Stomach smooth muscle (tissue), 2 donors: Measurements from ENCODE around the gene MMP25.

Experiments
- H3K27ac ChIP-seq: one replicate; pipeline ENCODE4 v1.7.0; 2013; ENCODE audit warnings: mild to moderate bottlenecking, low read length, inconsistent platforms
- H3K27me3 ChIP-seq, 2 donors: one replicate each; pipeline ENCODE4 v1.7.0; 2013; ENCODE audit warnings: low read length in 2 of 2; ENCODE audit not compliant: insufficient read depth in 2 of 2, control insufficient read depth in 1 of 2
- H3K36me3 ChIP-seq, 2 donors: one replicate each; pipeline ENCODE4 v1.7.0; 2013; ENCODE audit warnings: low read length in 2 of 2; ENCODE audit not compliant: control insufficient read depth in 2 of 2, insufficient read depth in 2 of 2
- H3K4me1 ChIP-seq: one replicate; pipeline ENCODE4 v1.7.0; 2013; ENCODE audit warnings: low read length; ENCODE audit not compliant: control insufficient read depth, insufficient read depth
- H3K4me3 ChIP-seq, 2 donors: one replicate each; pipeline ENCODE4 v1.7.0; 2013; ENCODE audit warnings: low read length in 2 of 2
- H3K9ac ChIP-seq, 2 donors: one replicate each; pipeline ENCODE4 v1.7.0; 2013; ENCODE audit warnings: low read length in 2 of 2, mild to moderate bottlenecking in 1 of 2
- H3K9me3 ChIP-seq, 2 donors: one replicate each; pipeline ENCODE4 v1.7.0; 2013; ENCODE audit warnings: low read length in 2 of 2; ENCODE audit not compliant: control insufficient read depth in 2 of 2
- donor health status: healthy.
- donor health status: Pancreatic carcinoma.

The MMP25 gene

DNA sequence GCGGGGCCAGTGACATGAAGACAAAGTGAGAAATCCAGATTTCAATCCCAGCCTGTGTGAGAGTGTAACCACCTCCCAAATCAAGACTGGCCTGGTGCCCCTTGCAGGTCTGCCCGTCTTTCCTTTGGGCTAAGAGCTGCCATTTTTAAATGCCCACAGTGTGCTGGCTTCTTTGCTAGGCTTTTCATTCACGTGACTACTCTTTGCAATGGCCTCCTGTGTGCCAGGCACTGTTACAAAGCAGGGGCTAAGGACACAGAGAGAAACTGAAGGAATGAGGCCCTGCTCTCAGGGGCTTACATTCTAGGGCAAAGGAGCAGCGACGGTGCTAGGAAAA, 53.0 kb downstream of the MMP25 start:
- Histone ChIP-seq H3K9ac (no peak overlapping the region), H3K4me3 (peak overlapping the region in 1 of 2 donors; percentile 44)

DNA sequence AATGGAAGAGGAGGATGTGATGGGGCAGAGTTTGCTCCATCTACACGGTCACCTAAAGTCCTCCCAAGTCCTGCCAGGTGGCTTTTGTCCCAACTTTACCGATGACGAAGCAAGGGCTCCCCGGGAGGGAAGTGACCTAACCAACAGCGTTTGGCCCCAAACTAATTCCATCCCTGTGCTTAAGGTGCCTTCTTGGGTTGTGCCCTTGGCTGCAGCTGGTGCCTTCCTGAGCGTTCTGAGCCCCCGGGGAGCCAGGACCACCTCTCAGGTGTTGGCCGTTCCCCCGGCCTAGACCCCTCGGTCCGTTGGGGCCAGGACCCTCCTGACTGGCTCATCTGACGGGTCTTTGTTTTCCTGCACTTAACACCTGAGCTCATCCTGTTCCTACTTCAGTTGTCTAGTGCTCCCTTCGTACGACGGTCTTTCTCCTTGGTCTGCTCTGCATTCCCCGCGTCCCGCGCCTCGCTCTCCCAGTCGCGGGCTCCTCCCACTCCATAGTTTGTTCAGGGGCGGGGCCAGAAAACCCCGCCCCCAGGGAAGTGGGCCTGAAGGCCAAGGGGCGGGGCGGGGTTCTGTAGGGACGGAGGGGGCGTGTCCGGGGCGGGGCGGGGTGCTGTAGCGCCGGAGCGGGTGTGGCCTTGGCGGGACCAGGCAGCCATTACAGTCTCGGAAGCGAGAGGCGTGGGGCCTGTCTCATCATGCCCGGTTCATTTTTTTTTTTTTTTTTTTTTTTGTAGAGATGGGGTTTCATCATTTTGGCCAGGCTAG, 53.6 kb downstream of the MMP25 start:
- Histone ChIP-seq H3K27ac (no peak overlapping the region), H3K27me3 (peaks cover 21 to 23% of the 10 kb centered on the region in 2 donors), H3K9me3 (no peaks in the 10 kb centered on the region), H3K36me3 (no peaks in the 10 kb centered on the region), H3K4me3 (peak overlapping the region in 1 of 2 donors; percentile 44), H3K9ac (no peak overlapping the region), H3K4me1 (peaks cover 6% of the 10 kb centered on the region)

More for the DNA sequence above, 53.0 kb downstream of the MMP25 start:
- Histone ChIP-seq H3K4me1 (peaks cover 6% of the 10 kb centered on the region), H3K27ac (no peak overlapping the region), H3K27me3 (peaks cover 23% of the 10 kb centered on the region in 2 donors), H3K9me3 (no peaks in the 10 kb centered on the region), H3K36me3 (no peaks in the 10 kb centered on the region)

DNA sequence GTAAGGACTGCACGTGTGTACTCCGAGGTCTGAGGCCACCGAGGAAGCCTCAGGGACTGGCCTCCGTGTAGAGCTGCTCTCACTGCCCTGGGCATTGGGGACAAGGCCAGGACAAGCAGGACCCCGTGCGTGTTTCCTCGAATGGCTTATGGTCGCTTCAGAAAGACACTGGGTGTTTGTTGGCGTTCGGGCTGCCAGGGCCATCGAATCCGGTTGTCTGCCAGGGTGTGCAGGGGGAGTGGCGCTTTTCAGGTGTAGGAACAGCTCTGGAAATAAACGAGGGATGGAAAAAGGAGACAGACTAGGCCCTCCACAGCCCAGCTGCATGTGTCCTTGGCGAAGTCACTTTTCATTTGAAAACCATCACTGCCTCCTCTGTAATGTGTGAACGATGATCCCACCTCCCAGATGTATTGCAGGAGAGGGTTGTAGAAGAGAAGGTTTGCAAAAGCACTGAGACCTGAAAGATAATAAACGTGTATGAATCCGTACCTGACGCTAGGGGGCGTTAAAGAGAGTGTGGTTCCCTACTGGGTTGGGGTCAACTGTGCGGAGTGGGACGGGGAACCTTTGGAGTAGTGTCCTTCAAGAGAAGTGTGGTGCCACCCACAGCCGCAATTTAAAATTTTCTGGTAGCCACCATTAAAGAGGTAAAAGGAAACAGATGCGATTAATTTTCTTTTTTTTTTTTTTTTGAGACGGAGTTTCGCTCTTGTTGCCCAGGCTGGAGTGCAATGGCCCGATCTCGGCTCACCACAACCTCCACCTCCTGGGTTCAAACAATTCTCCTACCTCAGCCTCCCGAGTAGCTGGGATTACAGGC, 54.9 kb downstream of the MMP25 start:
- H3K27ac ChIP-seq, result no peak overlapping the region
- peaks cover 9% of the 10 kb centered on the region for H3K4me1 ChIP-seq
- no peaks in the 10 kb centered on the region for H3K9me3 ChIP-seq
- peak overlapping the region in 1 of 2 donors; percentile 8 for H3K4me3 ChIP-seq
- H3K27me3 ChIP-seq, result peaks cover 21 to 23% of the 10 kb centered on the region in 2 donors
- no peaks in the 10 kb centered on the region for H3K36me3 ChIP-seq
- no peak overlapping the region for H3K9ac ChIP-seq

DNA sequence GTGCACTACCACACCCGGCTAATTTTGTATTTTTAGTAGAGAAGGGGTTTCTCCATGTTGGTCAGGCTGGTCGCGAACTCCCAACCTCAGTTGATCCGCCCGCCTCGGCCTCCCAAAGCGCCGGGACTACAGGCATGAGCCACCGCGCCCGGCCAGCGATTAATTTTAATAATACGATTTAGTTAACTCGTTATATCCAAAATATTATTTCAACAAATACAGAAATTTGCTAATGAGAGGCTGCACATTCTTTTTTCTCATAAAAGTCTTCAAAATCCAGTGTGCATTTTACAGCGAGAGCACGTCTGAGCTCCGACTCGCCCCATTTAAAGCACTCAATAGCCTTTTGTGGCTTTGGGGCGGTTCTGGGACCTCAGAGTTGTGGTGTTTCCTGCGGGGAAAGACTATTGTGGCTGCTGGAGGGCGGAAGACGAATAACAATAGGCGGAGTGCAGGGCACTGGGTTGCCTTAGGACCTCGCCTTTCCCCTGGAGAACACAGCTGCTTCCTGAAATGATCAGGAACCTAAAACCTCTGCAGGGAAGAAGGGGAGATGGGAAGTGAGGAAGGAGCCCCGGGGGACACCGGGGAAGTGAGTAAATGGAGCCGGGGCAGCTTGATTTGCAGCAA, 55.6 kb downstream of the MMP25 start:
- Histone ChIP-seq H3K9ac (no peak overlapping the region), H3K4me1 (peaks cover 14% of the 10 kb centered on the region), H3K36me3 (no peaks in the 10 kb centered on the region), H3K4me3 (no peak overlapping the region), H3K27me3 (peaks cover 21 to 23% of the 10 kb centered on the region in 2 donors), H3K27ac (no peak overlapping the region), H3K9me3 (no peaks in the 10 kb centered on the region)

DNA sequence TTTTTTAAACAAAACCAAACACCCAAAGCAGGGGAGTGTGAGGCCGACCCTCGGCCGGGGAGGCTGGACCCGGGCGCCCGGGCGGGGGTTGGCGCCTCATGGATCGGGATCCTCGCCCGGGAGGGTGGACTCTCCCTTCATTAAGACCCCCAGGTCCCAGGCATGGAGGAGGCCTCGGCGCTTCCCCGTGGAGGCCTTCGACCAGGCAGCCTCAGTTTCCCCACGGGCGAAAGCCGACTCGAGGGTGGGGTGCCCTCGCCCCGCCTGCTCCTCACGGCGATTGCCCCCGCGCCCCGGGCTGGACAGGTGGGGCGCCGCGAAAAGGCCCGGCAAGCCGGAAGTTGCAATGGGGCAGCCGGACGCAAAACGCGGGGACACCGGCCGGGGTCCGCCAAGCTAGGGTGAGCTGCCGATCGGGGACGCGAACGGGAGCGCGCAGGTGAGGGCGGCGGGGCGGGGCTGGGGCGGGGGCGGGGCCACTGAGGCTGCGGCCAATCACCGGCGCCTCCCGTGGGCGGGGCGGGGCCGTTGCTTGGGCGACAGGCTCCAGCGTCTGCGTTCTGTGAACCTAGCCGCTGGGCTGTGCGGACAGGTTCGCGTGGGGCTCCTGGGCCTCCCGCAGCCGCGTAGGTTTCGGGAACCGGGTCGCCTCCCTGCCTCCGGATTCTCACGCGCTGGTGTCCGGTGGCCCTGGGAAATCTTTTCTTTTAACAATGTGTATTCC, 60.0 kb downstream of the MMP25 start:
- peak overlapping the region; percentile 66 to 82 for H3K9ac ChIP-seq
- no peaks in the 10 kb centered on the region for H3K36me3 ChIP-seq
- no peaks in the 10 kb centered on the region for H3K9me3 ChIP-seq
- H3K4me1 ChIP-seq, result peaks cover 12% of the 10 kb centered on the region
- H3K27me3 ChIP-seq, result peaks cover 0 to under 1% of the 10 kb centered on the region in 2 donors
- H3K4me3 ChIP-seq, result peak overlapping the region; percentile 72 to 75
- H3K27ac ChIP-seq, result peak overlapping the region; percentile 62
